Right ventricle myocardium superior (tissue), 1 donor: Measurements from ENCODE around the gene ACER3. TPM values are rescaled to one million over a fixed set of nuclear protein-coding genes. Genes with fewer than 3 reads are reported as not detected.
A peak's percentile ranks its signal among the peaks of the same experiment; 100 is the strongest.

Source experiments
- ATAC-seq: fragments of 200-7000 bp; cut with Tn5 transposase; one replicate; pipeline ENCODE4 v1.9.1; 2020; ENCODE audit warnings: mild to moderate bottlenecking; ENCODE audit not compliant: poor library complexity
- DNase-seq: peaks from one replicate; pipeline ENCODE4 v3.0.0-alpha.2; 2020
- intact Hi-C: fragments of 100-400 bp; cut with DNase I; formaldehyde crosslinking; loops from one replicate; pipeline ENCODE4 v1.11.2; 2022
- total RNA-seq: library from RNA; stranded (reverse); fragmentation: NEBNext Ultra II Directional; extraction: Animal tissue kit (Norgen Biotek cat#: 25700); gene quantifications from one replicate; pipeline ENCODE4 v1.2.1, GENCODE V29; 2021
- donor health status: DM: no; HTN: yes; CAD: no; lungs with severe emphysema.

Gene ACER3
- total RNA-seq, 1 donor from 2014 or later: 10.3 TPM

- ATAC-seq (no peak), DNase-seq (no peak)
- intact Hi-C loops: no loop called here
Observed at GRCh38 chr11:76902121-76903014, 41.6 kb downstream of the ACER3 start.

GRCh38 chr11:76903325-76903724 is 42.6 kb downstream of the ACER3 start:
- ATAC-seq (no peak), DNase-seq (no peak)
- intact Hi-C loops: no loop called here

- ATAC-seq (peak; percentile 90), DNase-seq (peak; percentile 46)
- intact Hi-C loops: loop anchor here (10.0 kb wide), 1 partner anchor 46 kb away; the partner anchor contains the start of gene ACER3
Observed at GRCh38 chr11:76910620-76911414, 50.1 kb downstream of the ACER3 start.

GRCh38 chr11:76911415-76911808 is 50.7 kb downstream of the ACER3 start:
- ATAC-seq: peak; percentile 59
- intact Hi-C loops: loop anchor here (10.0 kb wide), 1 partner anchor 47 kb away; the partner anchor contains the start of gene ACER3
- no peak for DNase-seq

GRCh38 chr11:76916712-76917111 is 56.0 kb downstream of the ACER3 start:
- DNase-seq (no peak), ATAC-seq (no peak)
- intact Hi-C loops: loop anchor here (5.0 to 10.0 kb wide), 2 partner anchors 52 to 179 kb away; partner anchors contain the start of gene ACER3

- no peak for DNase-seq
- intact Hi-C loops: loop anchor here (5.0 to 10.0 kb wide), 2 partner anchors 54 to 182 kb away; partner anchors contain the start of gene ACER3
- ATAC-seq: peak; percentile 94
Observed at GRCh38 chr11:76918941-76919386, 58.2 kb downstream of the ACER3 start.

GRCh38 chr11:76919467-76919866 is 58.7 kb downstream of the ACER3 start:
- DNase-seq (no peak), ATAC-seq (no peak)
- intact Hi-C loops: loop anchor here (5.0 to 10.0 kb wide), 2 partner anchors 55 to 182 kb away; partner anchors contain the start of gene ACER3

- peak; percentile 83 for DNase-seq
- intact Hi-C loops: loop anchor here (2.0 to 10.0 kb wide), 3 partner anchors 55 to 183 kb away; partner anchors contain the start of gene ACER3
- peak; percentile 95 for ATAC-seq
Observed at GRCh38 chr11:76919887-76920746, 59.4 kb downstream of the ACER3 start.

- DNase-seq: no peak
- ATAC-seq: no peak
- intact Hi-C loops: no loop called here
Observed at GRCh38 chr11:76927160-76927559, 66.4 kb downstream of the ACER3 start.

- DNase-seq (no peak), ATAC-seq (no peak)
- intact Hi-C loops: no loop called here
Observed at GRCh38 chr11:76935042-76935441, 74.3 kb downstream of the ACER3 start.

- DNase-seq (no peak), ATAC-seq (no peak)
- intact Hi-C loops: no loop called here
Observed at GRCh38 chr11:76939219-76939631, 78.5 kb downstream of the ACER3 start.

GRCh38 chr11:76944225-76944624 is 83.5 kb downstream of the ACER3 start:
- ATAC-seq: no peak
- no peak for DNase-seq
- intact Hi-C loops: no loop called here

GRCh38 chr11:76946223-76946622 is 85.5 kb downstream of the ACER3 start:
- DNase-seq (no peak), ATAC-seq (no peak)
- intact Hi-C loops: no loop called here

- no peak for ATAC-seq
- no peak for DNase-seq
- intact Hi-C loops: no loop called here
Observed at GRCh38 chr11:76947190-76947589, 86.5 kb downstream of the ACER3 start.

GRCh38 chr11:76947800-76948199 is 87.1 kb downstream of the ACER3 start:
- intact Hi-C loops: no loop called here
- ATAC-seq (no peak), DNase-seq (no peak)

- DNase-seq (no peak), ATAC-seq (no peak)
- intact Hi-C loops: no loop called here
Observed at GRCh38 chr11:76955459-76956114, 94.9 kb downstream of the ACER3 start.

- intact Hi-C loops: no loop called here
- ATAC-seq: no peak
Observed at GRCh38 chr11:76962583-76963416, 102.1 kb downstream of the ACER3 start.

More at GRCh38 chr11:76962583-76963416, 102.1 kb downstream of the ACER3 start:
- DNase-seq: no peak
